CD4-positive, CD25-positive, alpha-beta regulatory T cell (primary cell): ENCODE data around the gene SPTBN5. TPM values are rescaled to one million over a fixed set of nuclear protein-coding genes. Genes with fewer than 3 reads are reported as not detected.

Experiments
- ATAC-seq, 2 donors: fragments of 150-1000 bp; cut with Tn5 transposase; one replicate each; pipeline ENCODE4 v1.10.0; 2021; ENCODE audit warnings: low read depth in 2 of 2, moderate number of reproducible peaks in 2 of 2, moderate library complexity in 1 of 2
- DNase-seq, 3 donors: peaks; one replicate each; pipeline versions ENCODE4 v3.0.0 to v3.0.0-alpha.2; 2012 to 2022; ENCODE audit warnings: mixed read lengths in 1 of 3
- H3K27ac ChIP-seq: one replicate; pipeline ENCODE4 v1.7.0; 2013; ENCODE audit warnings: mild to moderate bottlenecking, low read length; ENCODE audit not compliant: insufficient read depth, poor library complexity, severe bottlenecking
- H3K27me3 ChIP-seq: one replicate; pipeline ENCODE4 v1.7.0; 2013; ENCODE audit warnings: low read length; ENCODE audit not compliant: control insufficient read depth, insufficient read depth
- H3K36me3 ChIP-seq: one replicate; pipeline ENCODE4 v1.7.0; 2013; ENCODE audit warnings: mild to moderate bottlenecking, low read length, moderate library complexity; ENCODE audit not compliant: control insufficient read depth, insufficient read depth
- H3K4me1 ChIP-seq: 2 replicates; pipeline ENCODE4 v1.7.0; 2013; ENCODE audit warnings: mild to moderate bottlenecking, low read length; ENCODE audit not compliant: insufficient read depth, control insufficient read depth, poor library complexity, severe bottlenecking
- H3K4me3 ChIP-seq: one replicate; pipeline ENCODE4 v1.7.0; 2013; ENCODE audit warnings: low read depth, mild to moderate bottlenecking, low read length, moderate library complexity
- H3K9me3 ChIP-seq, 2 experiments: 1 replicate in 1 of 2; 2 replicates in 1 of 2; pipeline ENCODE4 v1.7.0; 2013; ENCODE audit warnings: low read length in 2 of 2, mild to moderate bottlenecking in 1 of 2, moderate library complexity in 1 of 2; ENCODE audit not compliant: control insufficient read depth in 2 of 2
- H3K27ac Mint-ChIP-seq, 3 donors: one replicate each; pipeline ENCODE4 v1.8.0; 2020 to 2022; ENCODE audit warnings: mild to moderate bottlenecking in 3 of 3, mixed read lengths in 3 of 3, moderate library complexity in 2 of 3
- H3K27me3 Mint-ChIP-seq: one replicate; pipeline ENCODE4 v1.8.0; 2022; ENCODE audit warnings: mild to moderate bottlenecking, mixed read lengths
- H3K36me3 Mint-ChIP-seq: one replicate; pipeline ENCODE4 v1.8.0; 2020; ENCODE audit warnings: mixed read lengths
- H3K4me1 Mint-ChIP-seq, 4 donors: one replicate each; pipeline ENCODE4 v1.8.0; 2020 to 2022; ENCODE audit warnings: mixed read lengths in 4 of 4, mild to moderate bottlenecking in 1 of 4
- H3K4me3 Mint-ChIP-seq, 4 donors: one replicate each; pipeline ENCODE4 v1.8.0; 2020 to 2022; ENCODE audit warnings: mild to moderate bottlenecking in 4 of 4, mixed read lengths in 4 of 4, moderate library complexity in 3 of 4
- H3K9me3 Mint-ChIP-seq, 7 donors: one replicate each; pipeline ENCODE4 v1.8.0; 2020 to 2022; ENCODE audit warnings: mixed read lengths in 7 of 7, mild to moderate bottlenecking in 3 of 7, moderate library complexity in 2 of 7
- polyA plus RNA-seq, 4 donors: library from polyadenylated mRNA; unstranded; fragments of 300-500 nt; fragmentation: Illumina TruSeq; gene quantifications; one replicate each; pipeline ENCODE4 v1.2.3, GENCODE V29; 2021
- total RNA-seq: library from RNA; stranded (reverse); gene quantifications from one replicate; pipeline ENCODE4 v1.2.3, GENCODE V29; 2022

SPTBN5 gene
- total and polyA plus RNA-seq, 5 donors from 2014 or later: 0.26 to 2.7 TPM; not detected in 3

DNA sequence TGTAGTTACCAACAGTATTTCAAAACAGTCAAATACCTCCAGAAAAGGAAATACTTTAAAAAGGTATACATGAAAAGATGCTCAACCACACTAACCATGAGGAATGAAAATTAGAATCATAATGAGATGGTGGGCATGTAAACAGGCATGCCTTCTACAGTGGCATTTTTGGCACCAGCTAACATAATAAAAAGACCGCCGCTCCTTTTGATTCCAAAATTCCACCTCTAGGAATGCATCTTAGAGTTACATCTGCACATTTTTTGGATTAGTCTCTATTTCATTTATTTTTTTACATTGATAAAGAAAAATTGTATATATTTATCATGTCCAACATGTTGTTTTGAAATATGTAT lies 37.0 kb upstream of the SPTBN5 start:
- no peaks in the 10 kb centered on the region for H3K27me3 Mint-ChIP-seq
- H3K27ac Mint-ChIP-seq: peak overlapping the region in 1 of 3 donors; percentile 26
- Histone ChIP-seq H3K4me3 (no peak overlapping the region), H3K9me3 (no peaks in the 10 kb centered on the region), H3K27ac (no peak overlapping the region), H3K36me3 (no peaks in the 10 kb centered on the region), H3K27me3 (no peaks in the 10 kb centered on the region), H3K4me1 (peaks cover 33% of the 10 kb centered on the region)
- ATAC-seq (no peak), DNase-seq (no peak)
- no peak overlapping the region for H3K4me3 Mint-ChIP-seq
- peaks cover 10 to 58% (median 36%) of the 10 kb centered on the region in 4 donors for H3K4me1 Mint-ChIP-seq
- H3K9me3 Mint-ChIP-seq: no peaks in the 10 kb centered on the region
- peaks cover 8% of the 10 kb centered on the region for H3K36me3 Mint-ChIP-seq

DNA sequence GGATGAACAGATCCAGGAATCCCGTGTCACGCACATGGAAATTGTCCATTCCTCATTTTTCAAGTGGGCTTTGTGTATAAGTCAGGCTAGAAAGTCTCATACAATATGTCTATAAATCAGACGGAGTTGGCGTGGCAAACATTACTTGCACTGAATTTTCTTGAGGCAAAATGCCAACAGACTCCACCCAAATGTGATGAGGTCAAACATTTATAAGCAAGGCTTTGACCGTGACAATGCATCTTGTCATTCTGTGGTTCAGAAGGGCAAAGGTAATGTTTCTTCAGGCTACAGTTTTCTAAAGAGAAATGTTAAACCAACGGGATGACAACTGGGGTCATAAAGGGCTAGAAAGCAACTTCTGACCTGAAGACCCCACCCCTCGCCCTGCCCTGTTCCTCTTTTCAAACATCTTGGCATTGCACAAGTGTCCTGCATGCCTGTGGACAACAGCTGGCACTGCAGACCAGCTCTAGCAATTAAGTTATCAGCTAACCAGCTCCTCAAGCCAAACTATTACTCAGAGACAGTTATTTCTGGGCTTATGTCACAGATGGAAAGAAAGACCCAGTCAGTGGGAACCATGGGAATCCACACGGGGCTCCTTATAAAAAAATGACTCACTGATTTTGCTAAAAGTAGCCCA lies 36.5 kb upstream of the SPTBN5 start:
- ATAC-seq (no peak), DNase-seq (no peak)
- Histone ChIP-seq H3K9me3 (no peaks in the 10 kb centered on the region), H3K27ac (no peak overlapping the region), H3K4me3 (no peak overlapping the region), H3K36me3 (peaks cover under 1% of the 10 kb centered on the region), H3K27me3 (no peaks in the 10 kb centered on the region), H3K4me1 (peaks cover 28% of the 10 kb centered on the region)
- Mint-ChIP-seq H3K4me1 (peaks cover 6 to 58% (median 34%) of the 10 kb centered on the region in 4 donors), H3K9me3 (no peaks in the 10 kb centered on the region), H3K27me3 (no peaks in the 10 kb centered on the region), H3K27ac (peak overlapping the region in 1 of 3 donors; percentile 26), H3K4me3 (no peak overlapping the region), H3K36me3 (peaks cover 8% of the 10 kb centered on the region)

- H3K4me3 ChIP-seq: no peak overlapping the region
- H3K4me1 Mint-ChIP-seq: peaks cover 0 to 44% (median 24%) of the 10 kb centered on the region in 4 donors
- peak in 1 of 2 donors; percentile 52 for ATAC-seq
- DNase-seq: no peak
- H3K4me1 ChIP-seq: peaks cover 14% of the 10 kb centered on the region
- peak overlapping the region in 1 of 3 donors; percentile 58 for H3K27ac Mint-ChIP-seq
- H3K9me3 Mint-ChIP-seq: no peaks in the 10 kb centered on the region
- no peak overlapping the region for H3K27ac ChIP-seq
- H3K4me3 Mint-ChIP-seq: no peak overlapping the region
- no peaks in the 10 kb centered on the region for H3K27me3 Mint-ChIP-seq
- H3K9me3 ChIP-seq: no peaks in the 10 kb centered on the region
- H3K27me3 ChIP-seq: no peaks in the 10 kb centered on the region
- H3K36me3 ChIP-seq: peaks cover 3% of the 10 kb centered on the region
- peaks cover 12% of the 10 kb centered on the region for H3K36me3 Mint-ChIP-seq
These were observed 35.1 kb upstream of the SPTBN5 start for GRCh38 chr15:41928637-41929620.

DNA sequence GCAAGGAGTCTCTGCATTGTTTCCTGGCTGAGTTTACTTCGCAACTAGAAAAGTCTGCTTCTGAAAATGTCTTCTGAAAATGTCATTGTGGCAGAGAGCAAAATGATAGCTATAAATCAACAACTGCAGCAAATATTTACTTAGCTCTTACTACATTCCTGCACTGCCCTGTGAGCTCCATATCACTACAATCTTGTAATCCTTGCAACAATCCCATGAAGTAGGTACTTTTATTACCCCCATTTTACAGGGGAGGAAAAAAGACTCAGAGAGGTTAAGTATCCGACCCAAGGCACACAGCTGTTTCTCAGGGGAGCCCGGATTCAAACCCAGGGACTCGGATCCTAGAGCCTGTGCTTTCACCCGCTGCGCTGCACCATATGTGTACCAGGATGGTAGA lies 34.2 kb upstream of the SPTBN5 start:
- Mint-ChIP-seq H3K27me3 (no peaks in the 10 kb centered on the region), H3K36me3 (peaks cover 12% of the 10 kb centered on the region), H3K9me3 (no peaks in the 10 kb centered on the region), H3K4me1 (peaks cover 0 to 36% (median 24%) of the 10 kb centered on the region in 4 donors), H3K4me3 (no peak overlapping the region), H3K27ac (peak overlapping the region in 2 of 3 donors; percentile 48 to 87)
- H3K36me3 ChIP-seq: peaks cover 7% of the 10 kb centered on the region
- ATAC-seq: no peak
- H3K4me1 ChIP-seq: peaks cover 8% of the 10 kb centered on the region
- H3K27ac ChIP-seq: no peak overlapping the region
- DNase-seq: no peak
- no peak overlapping the region for H3K4me3 ChIP-seq
- no peaks in the 10 kb centered on the region for H3K9me3 ChIP-seq
- no peaks in the 10 kb centered on the region for H3K27me3 ChIP-seq

DNA sequence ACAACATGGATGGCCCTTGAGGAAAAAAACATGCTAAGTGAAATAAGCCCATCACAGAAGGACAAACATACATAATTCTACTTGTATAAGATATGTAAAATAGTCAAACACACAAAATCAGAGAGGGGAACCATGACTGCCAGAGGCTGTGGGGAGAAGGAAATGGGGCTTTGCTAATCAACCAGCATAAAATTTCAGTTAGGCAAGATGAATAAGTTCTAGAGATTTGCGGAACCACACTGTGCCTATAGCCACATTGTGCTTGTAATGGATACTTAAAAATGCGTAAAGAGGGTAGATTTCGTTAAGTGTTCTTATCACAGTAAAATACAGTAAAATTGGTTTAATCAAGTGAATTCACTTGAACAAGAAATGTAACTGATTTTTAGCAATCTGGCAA lies 33.7 kb upstream of the SPTBN5 start:
- no peaks in the 10 kb centered on the region for H3K27me3 ChIP-seq
- H3K27ac Mint-ChIP-seq: peak overlapping the region in 2 of 3 donors; percentile 48 to 87
- ATAC-seq (no peak), DNase-seq (no peak)
- peaks cover 0 to 33% (median 24%) of the 10 kb centered on the region in 4 donors for H3K4me1 Mint-ChIP-seq
- no peak overlapping the region for H3K27ac ChIP-seq
- H3K4me1 ChIP-seq: peaks cover 8% of the 10 kb centered on the region
- no peaks in the 10 kb centered on the region for H3K9me3 ChIP-seq
- H3K4me3 ChIP-seq: no peak overlapping the region
- no peaks in the 10 kb centered on the region for H3K27me3 Mint-ChIP-seq
- no peak overlapping the region for H3K4me3 Mint-ChIP-seq
- no peaks in the 10 kb centered on the region for H3K9me3 Mint-ChIP-seq
- H3K36me3 Mint-ChIP-seq: peaks cover 15% of the 10 kb centered on the region
- peaks cover 12% of the 10 kb centered on the region for H3K36me3 ChIP-seq

DNA sequence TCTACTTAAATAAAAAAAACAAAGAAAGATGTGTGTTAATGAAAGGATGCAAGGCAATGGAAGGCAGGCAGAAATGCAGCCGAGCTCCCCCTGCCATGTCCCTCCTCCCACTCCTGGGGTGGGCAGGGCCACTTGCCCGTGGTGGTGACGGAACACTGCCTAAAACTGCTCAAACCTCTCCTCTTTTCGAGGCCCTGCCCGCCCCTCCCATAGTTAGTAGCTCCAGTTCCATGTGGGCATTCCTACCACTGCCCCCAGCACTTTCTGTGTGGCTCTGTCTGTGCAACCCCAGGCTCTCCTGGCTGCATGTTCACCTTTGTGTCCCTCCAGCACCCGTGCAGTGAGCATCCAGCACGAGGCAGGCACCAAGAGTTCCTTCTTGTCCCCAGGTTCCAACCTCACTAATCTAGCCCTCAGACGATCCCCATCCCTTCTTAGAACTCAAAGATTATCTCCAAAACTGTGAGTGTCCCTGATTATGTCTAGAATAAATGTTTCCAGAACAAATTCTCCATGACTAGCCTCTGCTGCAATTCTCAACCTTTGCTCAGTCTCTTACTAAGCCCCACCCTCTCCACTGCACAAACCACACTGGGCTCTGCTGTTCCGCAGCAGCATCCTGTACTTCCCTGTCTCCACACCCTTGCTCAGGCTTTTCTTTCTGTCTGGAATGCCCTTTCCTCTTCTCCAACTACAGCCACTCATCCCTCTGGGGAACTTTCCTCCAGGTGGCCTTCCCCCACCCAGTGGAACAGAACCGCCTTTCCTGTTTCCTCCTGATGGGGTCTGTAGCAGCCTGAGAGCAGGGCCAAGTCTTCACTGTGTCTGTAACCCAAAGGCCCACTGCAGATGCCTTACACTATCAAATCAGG lies 32.6 kb upstream of the SPTBN5 start:
- Mint-ChIP-seq H3K27me3 (no peaks in the 10 kb centered on the region), H3K4me3 (peak overlapping the region in 3 of 4 donors; percentile 5 to 52 (median 46)), H3K4me1 (peaks cover 0 to 33% (median 25%) of the 10 kb centered on the region in 4 donors), H3K27ac (peak overlapping the region; percentile 87 to 93 (median 91)), H3K36me3 (peaks cover 17% of the 10 kb centered on the region), H3K9me3 (peaks cover 0 to 1% (median 0%) of the 10 kb centered on the region in 7 donors)
- H3K27ac ChIP-seq: no peak overlapping the region
- ATAC-seq (peak; percentile 56 to 72), DNase-seq (peak in 1 of 3 donors; percentile 35)
- peaks cover 12% of the 10 kb centered on the region for H3K36me3 ChIP-seq
- no peaks in the 10 kb centered on the region for H3K27me3 ChIP-seq
- no peaks in the 10 kb centered on the region for H3K9me3 ChIP-seq
- peaks cover 8% of the 10 kb centered on the region for H3K4me1 ChIP-seq
- no peak overlapping the region for H3K4me3 ChIP-seq

GRCh38 chr15:41925086-41925608 lies 31.3 kb upstream of the SPTBN5 start:
- H3K4me1 Mint-ChIP-seq: peaks cover 7 to 30% (median 29%) of the 10 kb centered on the region in 4 donors
- H3K36me3 ChIP-seq: peaks cover 14% of the 10 kb centered on the region
- H3K4me3 ChIP-seq: no peak overlapping the region
- DNase-seq: no peak
- no peaks in the 10 kb centered on the region for H3K27me3 Mint-ChIP-seq
- peaks cover 8% of the 10 kb centered on the region for H3K4me1 ChIP-seq
- peaks cover 17% of the 10 kb centered on the region for H3K36me3 Mint-ChIP-seq
- no peaks in the 10 kb centered on the region for H3K9me3 ChIP-seq
- peak overlapping the region in 1 of 3 donors; percentile 87 for H3K27ac Mint-ChIP-seq
- H3K27ac ChIP-seq: no peak overlapping the region
- H3K4me3 Mint-ChIP-seq: no peak overlapping the region
- H3K9me3 Mint-ChIP-seq: peaks cover 0 to 1% (median 0%) of the 10 kb centered on the region in 7 donors
- no peaks in the 10 kb centered on the region for H3K27me3 ChIP-seq
- no peak for ATAC-seq
